Measurements from ENCODE around the gene ADCY1. TPM values are rescaled to one million over a fixed set of nuclear protein-coding genes. Genes with fewer than 3 reads are reported as not detected.
A peak's percentile ranks its signal among the peaks of the same experiment; 100 is the strongest.

The ADCY1 gene
- total and polyA plus RNA-seq, 7 experiments from 2014 or later = 0.01 to 5.1 (median 0.01) TPM; not detected in 4

- H3K27ac ChIP-seq (ENCODE audit: low read depth, low read length) = no peak overlapping the region
- DNase-seq (no peak), ATAC-seq (no peak)
- POLR2A ChIA-PET = no interaction called here
- H3K36me3 ChIP-seq (ENCODE audit: control insufficient read depth in 2 of 3, insufficient read depth in 3 of 3, low read length in 3 of 3) = no peaks in the 10 kb centered on the region
- H3K27ac Mint-ChIP-seq = no peak overlapping the region
- H3K27me3 Mint-ChIP-seq = peaks cover 0 to 14% (median 0%) of the 10 kb centered on the region in 5 donors
- no peaks in the 10 kb centered on the region for H3K27me3 ChIP-seq (ENCODE audit: control insufficient read depth in 2 of 2, insufficient read depth in 2 of 2, low read length in 2 of 2)
- intact Hi-C loops (cut with micrococcal nuclease) = no loop called here
- H3K36me3 Mint-ChIP-seq = peaks cover 0 to 4% (median 0%) of the 10 kb centered on the region in 5 donors
- peak overlapping the region in 1 of 10 donors; percentile 71 for H3K4me3 Mint-ChIP-seq
- no peaks in the 10 kb centered on the region for H3K4me1 Mint-ChIP-seq
- peaks cover 0 to 19% (median 7%) of the 10 kb centered on the region in 11 donors for H3K9me3 Mint-ChIP-seq
- CTCF ChIA-PET = no interaction called here
- no peaks in the 10 kb centered on the region for H3K9me3 ChIP-seq (ENCODE audit: control insufficient read depth in 2 of 3, low read length in 3 of 3)
- H3K4me1 ChIP-seq (ENCODE audit: control insufficient read depth in 2 of 2, insufficient read depth in 2 of 2, low read length in 2 of 2) = no peaks in the 10 kb centered on the region
- H3K4me3 ChIP-seq (ENCODE audit: low read length) = no peak overlapping the region
Measured at GRCh38 chr7:45623740-45624391, 49.7 kb downstream of the ADCY1 start.

- CTCF ChIA-PET = no interaction called here
- Mint-ChIP-seq H3K27ac (no peak overlapping the region), H3K36me3 (peaks cover 0 to 4% (median 0%) of the 10 kb centered on the region in 5 donors), H3K4me3 (no peak overlapping the region), H3K27me3 (peaks cover 0 to 14% (median 0%) of the 10 kb centered on the region in 5 donors), H3K9me3 (peaks cover 0 to 18% (median 7%) of the 10 kb centered on the region in 11 donors), H3K4me1 (no peaks in the 10 kb centered on the region)
- Histone ChIP-seq H3K4me3 (ENCODE audit: low read length) (no peak overlapping the region), H3K27me3 (ENCODE audit: control insufficient read depth in 2 of 2, insufficient read depth in 2 of 2, low read length in 2 of 2) (no peaks in the 10 kb centered on the region), H3K27ac (ENCODE audit: low read depth, low read length) (no peak overlapping the region), H3K9me3 (ENCODE audit: control insufficient read depth in 2 of 3, low read length in 3 of 3) (no peaks in the 10 kb centered on the region), H3K4me1 (ENCODE audit: control insufficient read depth in 2 of 2, insufficient read depth in 2 of 2, low read length in 2 of 2) (no peaks in the 10 kb centered on the region), H3K36me3 (ENCODE audit: control insufficient read depth in 2 of 3, insufficient read depth in 3 of 3, low read length in 3 of 3) (no peaks in the 10 kb centered on the region)
- ATAC-seq (no peak), DNase-seq (no peak)
- POLR2A ChIA-PET = no interaction called here
- intact Hi-C loops (cut with micrococcal nuclease) = no loop called here
Measured at GRCh38 chr7:45624392-45624760, 50.2 kb downstream of the ADCY1 start.

GRCh38 chr7:45625067-45625466, 50.9 kb downstream of the ADCY1 start:
- Mint-ChIP-seq H3K36me3 (peaks cover 0 to 3% (median 0%) of the 10 kb centered on the region in 5 donors), H3K9me3 (peaks cover 0 to 16% (median 4%) of the 10 kb centered on the region in 11 donors), H3K27me3 (peaks cover 0 to 14% (median 0%) of the 10 kb centered on the region in 5 donors), H3K4me1 (no peaks in the 10 kb centered on the region), H3K4me3 (no peak overlapping the region), H3K27ac (no peak overlapping the region)
- no peak for DNase-seq
- Histone ChIP-seq H3K27ac (ENCODE audit: low read depth, low read length) (no peak overlapping the region), H3K4me3 (ENCODE audit: low read length) (no peak overlapping the region), H3K36me3 (ENCODE audit: control insufficient read depth in 2 of 3, insufficient read depth in 3 of 3, low read length in 3 of 3) (no peaks in the 10 kb centered on the region), H3K9me3 (ENCODE audit: control insufficient read depth in 2 of 3, low read length in 3 of 3) (no peaks in the 10 kb centered on the region), H3K4me1 (ENCODE audit: control insufficient read depth in 2 of 2, insufficient read depth in 2 of 2, low read length in 2 of 2) (no peaks in the 10 kb centered on the region), H3K27me3 (ENCODE audit: control insufficient read depth in 2 of 2, insufficient read depth in 2 of 2, low read length in 2 of 2) (no peaks in the 10 kb centered on the region)
- ChIA-PET CTCF (no interaction called here), POLR2A (no interaction called here)
- no peak for ATAC-seq
- intact Hi-C loops (cut with micrococcal nuclease) = no loop called here

- intact Hi-C loops (cut with micrococcal nuclease) = no loop called here
- ChIA-PET CTCF (no interaction called here), POLR2A (no interaction called here)
- H3K9me3 Mint-ChIP-seq = peaks cover 0 to 15% (median 4%) of the 10 kb centered on the region in 11 donors
- Histone ChIP-seq H3K27me3 (ENCODE audit: control insufficient read depth in 2 of 2, insufficient read depth in 2 of 2, low read length in 2 of 2) (no peaks in the 10 kb centered on the region), H3K27ac (ENCODE audit: low read depth, low read length) (no peak overlapping the region), H3K4me1 (ENCODE audit: control insufficient read depth in 2 of 2, insufficient read depth in 2 of 2, low read length in 2 of 2) (no peaks in the 10 kb centered on the region), H3K36me3 (ENCODE audit: control insufficient read depth in 2 of 3, insufficient read depth in 3 of 3, low read length in 3 of 3) (no peaks in the 10 kb centered on the region), H3K9me3 (ENCODE audit: control insufficient read depth in 2 of 3, low read length in 3 of 3) (no peaks in the 10 kb centered on the region), H3K4me3 (ENCODE audit: low read length) (no peak overlapping the region)
- H3K27ac Mint-ChIP-seq = no peak overlapping the region
- no peaks in the 10 kb centered on the region for H3K4me1 Mint-ChIP-seq
- H3K4me3 Mint-ChIP-seq = no peak overlapping the region
- no peak for ATAC-seq
- H3K27me3 Mint-ChIP-seq = peaks cover 0 to 14% (median 0%) of the 10 kb centered on the region in 5 donors
- no peaks in the 10 kb centered on the region for H3K36me3 Mint-ChIP-seq
- no peak for DNase-seq
Measured at GRCh38 chr7:45625714-45626440, 51.7 kb downstream of the ADCY1 start.

GRCh38 chr7:45626441-45627430, 52.6 kb downstream of the ADCY1 start:
- peaks cover 0 to 14% (median 0%) of the 10 kb centered on the region in 5 donors for H3K27me3 Mint-ChIP-seq
- no peak overlapping the region for H3K4me3 Mint-ChIP-seq
- no peaks in the 10 kb centered on the region for H3K36me3 Mint-ChIP-seq
- CTCF ChIA-PET = no interaction called here
- Histone ChIP-seq H3K27ac (ENCODE audit: low read depth, low read length) (no peak overlapping the region), H3K4me3 (ENCODE audit: low read length) (no peak overlapping the region), H3K27me3 (ENCODE audit: control insufficient read depth in 2 of 2, insufficient read depth in 2 of 2, low read length in 2 of 2) (no peaks in the 10 kb centered on the region), H3K4me1 (ENCODE audit: control insufficient read depth in 2 of 2, insufficient read depth in 2 of 2, low read length in 2 of 2) (no peaks in the 10 kb centered on the region), H3K9me3 (ENCODE audit: control insufficient read depth in 2 of 3, low read length in 3 of 3) (no peaks in the 10 kb centered on the region), H3K36me3 (ENCODE audit: control insufficient read depth in 2 of 3, insufficient read depth in 3 of 3, low read length in 3 of 3) (no peaks in the 10 kb centered on the region)
- POLR2A ChIA-PET = no interaction called here
- ATAC-seq = no peak
- intact Hi-C loops (cut with micrococcal nuclease) = no loop called here
- H3K27ac Mint-ChIP-seq = no peak overlapping the region
- DNase-seq = no peak
- H3K4me1 Mint-ChIP-seq = no peaks in the 10 kb centered on the region
- H3K9me3 Mint-ChIP-seq = peaks cover 0 to 12% (median 3%) of the 10 kb centered on the region in 11 donors

- no peaks in the 10 kb centered on the region for H3K36me3 ChIP-seq (ENCODE audit: control insufficient read depth in 2 of 3, insufficient read depth in 3 of 3, low read length in 3 of 3)
- no peak for ATAC-seq
- H3K4me3 Mint-ChIP-seq = no peak overlapping the region
- H3K27me3 ChIP-seq (ENCODE audit: control insufficient read depth in 2 of 2, insufficient read depth in 2 of 2, low read length in 2 of 2) = no peaks in the 10 kb centered on the region
- peaks cover 0 to 14% (median 0%) of the 10 kb centered on the region in 5 donors for H3K27me3 Mint-ChIP-seq
- H3K9me3 Mint-ChIP-seq = peaks cover 0 to 12% (median 3%) of the 10 kb centered on the region in 11 donors
- ChIA-PET CTCF (no interaction called here), POLR2A (no interaction called here)
- H3K27ac ChIP-seq (ENCODE audit: low read depth, low read length) = no peak overlapping the region
- H3K4me1 Mint-ChIP-seq = no peaks in the 10 kb centered on the region
- no peak overlapping the region for H3K4me3 ChIP-seq (ENCODE audit: low read length)
- intact Hi-C loops (cut with micrococcal nuclease) = no loop called here
- no peak for DNase-seq
- no peaks in the 10 kb centered on the region for H3K36me3 Mint-ChIP-seq
- H3K4me1 ChIP-seq (ENCODE audit: control insufficient read depth in 2 of 2, insufficient read depth in 2 of 2, low read length in 2 of 2) = no peaks in the 10 kb centered on the region
- H3K27ac Mint-ChIP-seq = no peak overlapping the region
- no peaks in the 10 kb centered on the region for H3K9me3 ChIP-seq (ENCODE audit: control insufficient read depth in 2 of 3, low read length in 3 of 3)
Measured at GRCh38 chr7:45627691-45628456, 53.7 kb downstream of the ADCY1 start.
